SW 1271 (cell line): ENCODE data around the gene FCRLB.
A peak's percentile ranks its signal among the peaks of the same experiment; 100 is the strongest.
"Not testable (repeated sequence)": the region's sequence is repeated elsewhere in the genome, so short reads cannot be mapped to it uniquely, and the experiment has no call there.

ENCODE experiments used
- DNase-seq, 2 experiments: peaks; one replicate each; lab custom pipeline; 2025; lab: John Stamatoyannopoulos, UW

Gene FCRLB

DNA sequence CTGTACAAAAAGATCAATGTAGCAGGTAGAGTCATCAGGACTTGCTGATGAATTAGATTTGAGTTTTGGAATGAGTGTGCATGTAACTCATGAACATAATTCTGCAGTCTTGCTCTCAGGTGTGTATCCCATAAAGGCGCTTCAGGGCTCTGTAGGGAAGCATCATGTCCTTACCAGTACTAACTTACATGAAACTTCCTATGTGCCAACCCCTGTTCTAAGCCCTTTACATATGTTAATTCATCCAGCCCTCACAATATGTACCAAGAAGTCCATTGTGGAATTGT lies 2.1 kb upstream of the FCRLB start:
- DNase-seq = no peak

DNA sequence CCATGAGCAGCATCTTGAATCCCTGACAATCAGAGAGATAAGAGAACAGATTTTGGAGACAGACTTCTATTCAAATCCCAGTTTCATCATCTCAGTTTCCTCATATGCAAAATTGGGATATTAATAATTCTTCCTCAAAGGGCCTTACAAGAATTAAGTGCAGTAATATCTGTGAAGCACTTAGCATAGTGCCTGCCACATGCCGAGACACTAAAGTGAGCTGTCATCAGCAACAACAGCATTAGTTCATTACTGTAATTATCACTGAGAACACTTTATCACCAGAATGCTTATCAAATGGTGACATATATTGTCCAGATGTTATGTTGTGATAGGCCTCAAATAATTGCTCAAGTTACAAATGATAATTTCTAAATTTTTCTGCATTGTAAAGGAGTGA lies 922 bp upstream of the FCRLB start:
- DNase-seq = no peak

DNA sequence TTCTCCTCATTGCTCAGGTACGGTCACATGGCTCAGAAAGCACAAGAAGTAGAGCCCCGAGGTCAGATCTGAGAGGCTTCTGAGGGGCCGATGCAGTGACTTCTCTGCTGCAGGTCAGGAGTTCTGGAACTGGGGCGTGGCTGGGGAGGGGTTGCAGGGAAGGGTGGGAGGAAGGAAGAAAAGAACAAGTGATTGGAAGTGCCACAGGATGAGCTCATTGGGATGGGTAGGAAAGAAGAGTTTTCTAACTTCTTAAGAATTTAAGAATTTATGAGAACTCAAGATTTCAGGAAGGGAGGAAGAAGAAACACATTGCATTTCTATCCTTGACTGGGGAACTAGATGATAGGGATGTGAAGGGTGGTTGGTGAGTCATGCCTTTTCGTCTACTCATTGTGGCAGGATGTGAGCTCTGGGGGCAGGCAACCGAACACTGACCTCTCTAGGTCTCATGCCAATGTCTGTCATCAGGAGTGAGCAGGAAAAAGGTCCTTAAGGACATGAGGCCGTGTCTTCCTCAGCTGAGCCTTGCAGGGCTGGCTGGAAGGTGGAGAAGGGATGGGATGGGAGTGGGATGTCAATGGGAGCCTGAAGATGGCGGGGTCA lies 497 bp downstream of the FCRLB start:
- peak; percentile 9 to 13 for DNase-seq

DNA sequence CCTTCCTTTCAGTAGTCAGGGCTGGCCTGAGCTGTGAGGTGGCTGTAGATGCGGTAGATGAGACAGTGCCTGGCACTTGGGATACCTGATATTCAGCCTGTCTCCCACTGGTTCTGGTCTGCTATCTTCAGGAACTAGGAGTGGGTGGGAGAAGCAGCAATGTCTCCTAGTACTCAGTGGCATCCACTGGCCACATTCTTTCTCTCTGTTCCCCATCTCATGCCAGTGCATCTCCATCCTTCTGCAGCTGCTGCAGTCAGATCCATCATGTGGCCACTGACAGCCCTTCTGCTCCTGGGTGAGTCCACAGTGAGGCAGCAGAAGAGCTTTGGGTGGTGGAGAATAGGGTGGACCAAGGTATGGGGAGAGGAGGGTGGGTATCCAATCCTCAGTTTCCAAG lies 1.1 kb downstream of the FCRLB start:
- no peak for DNase-seq

DNA sequence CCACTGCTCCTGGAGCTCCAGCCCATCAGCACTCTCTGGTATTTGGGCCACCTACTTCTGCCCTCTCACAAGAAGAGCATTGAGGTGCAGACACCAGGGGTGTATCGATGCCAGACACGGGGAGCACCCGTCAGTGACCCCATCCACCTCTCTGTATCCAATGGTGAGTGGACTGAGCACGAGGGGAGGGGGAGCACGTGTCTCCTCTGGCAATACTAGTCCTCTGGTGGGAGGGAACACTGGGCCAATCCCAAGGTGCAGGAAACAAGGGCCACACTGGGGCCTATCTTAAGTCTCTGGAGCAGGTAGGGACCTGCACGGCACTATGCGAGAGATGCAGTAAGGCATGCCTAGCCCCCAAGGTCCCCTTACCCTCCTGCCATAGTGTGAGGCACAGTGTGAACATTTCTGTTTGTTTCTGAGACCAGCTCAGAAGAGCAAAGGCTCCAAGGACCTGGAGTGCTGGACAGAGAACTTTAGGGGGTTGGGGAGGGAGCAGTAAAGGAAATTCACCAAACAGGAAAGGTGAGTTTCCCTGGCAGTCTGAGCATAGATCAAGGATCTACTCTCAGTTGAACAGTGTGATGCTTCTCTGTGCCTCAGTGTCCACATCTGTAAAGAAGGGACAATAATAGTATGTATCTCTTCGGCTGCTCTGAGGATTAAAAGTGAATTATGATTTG lies 2.3 kb downstream of the FCRLB start:
- no peak for DNase-seq

DNA sequence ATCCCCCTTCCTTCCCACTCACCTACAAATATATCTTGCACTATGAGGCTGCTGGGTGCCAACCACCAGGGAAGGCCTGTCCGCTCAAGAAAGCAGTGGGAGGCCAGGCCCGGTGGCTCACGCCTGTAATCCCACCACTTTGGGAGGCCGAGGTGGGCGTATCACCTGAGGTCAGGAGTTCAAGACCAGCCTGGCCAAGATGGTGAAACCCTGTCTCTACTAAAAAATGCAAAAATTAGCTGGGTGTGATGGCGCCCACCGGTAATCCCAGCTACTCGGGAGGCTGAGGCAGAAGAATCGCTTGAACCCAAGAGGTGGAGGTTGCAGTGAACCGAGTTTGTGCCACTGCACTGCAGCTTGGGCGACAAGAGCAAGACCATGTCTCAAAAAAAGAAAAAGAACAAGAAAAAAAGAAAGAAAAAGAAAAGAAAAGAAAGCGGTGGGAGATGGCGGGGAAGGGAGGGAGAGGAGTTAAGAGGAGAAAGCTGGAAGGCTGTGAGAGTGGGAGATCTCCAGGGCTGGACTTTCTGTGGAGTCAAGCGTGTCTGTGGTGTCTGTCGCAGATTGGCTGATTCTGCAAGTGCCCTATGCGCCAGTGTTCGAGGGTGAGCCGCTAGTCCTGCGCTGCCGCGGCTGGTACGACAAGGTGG lies 4.0 kb downstream of the FCRLB start:
- not testable (repeated sequence) for DNase-seq

DNA sequence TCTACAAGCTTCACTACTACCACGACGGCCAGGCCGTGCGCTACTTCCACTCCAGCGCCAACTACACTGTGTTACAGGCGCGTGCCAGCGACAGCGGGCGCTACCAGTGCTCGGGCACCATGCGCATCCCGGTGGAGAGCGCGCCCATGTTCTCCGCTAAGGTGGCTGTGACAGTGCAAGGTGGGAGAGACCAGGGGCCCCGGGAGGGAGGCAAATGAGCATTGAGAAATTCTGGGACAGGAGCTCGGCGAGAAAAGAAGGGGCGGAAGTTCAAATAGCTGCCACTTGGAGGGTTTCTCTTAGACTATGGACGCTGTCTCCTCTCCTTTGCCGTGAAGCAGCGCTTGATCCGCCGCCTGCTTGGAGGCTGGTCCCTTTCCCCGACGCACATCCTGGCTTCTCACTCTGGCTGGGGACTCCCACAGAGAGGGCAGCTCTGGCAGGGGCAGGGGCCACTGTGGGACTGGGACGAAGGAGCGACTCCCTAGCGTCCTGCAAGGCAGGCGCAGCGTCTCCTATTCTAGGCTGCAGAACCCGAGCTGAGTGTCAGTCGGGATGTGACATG lies 4.6 kb downstream of the FCRLB start:
- peak; percentile 17 to 36 for DNase-seq

DNA sequence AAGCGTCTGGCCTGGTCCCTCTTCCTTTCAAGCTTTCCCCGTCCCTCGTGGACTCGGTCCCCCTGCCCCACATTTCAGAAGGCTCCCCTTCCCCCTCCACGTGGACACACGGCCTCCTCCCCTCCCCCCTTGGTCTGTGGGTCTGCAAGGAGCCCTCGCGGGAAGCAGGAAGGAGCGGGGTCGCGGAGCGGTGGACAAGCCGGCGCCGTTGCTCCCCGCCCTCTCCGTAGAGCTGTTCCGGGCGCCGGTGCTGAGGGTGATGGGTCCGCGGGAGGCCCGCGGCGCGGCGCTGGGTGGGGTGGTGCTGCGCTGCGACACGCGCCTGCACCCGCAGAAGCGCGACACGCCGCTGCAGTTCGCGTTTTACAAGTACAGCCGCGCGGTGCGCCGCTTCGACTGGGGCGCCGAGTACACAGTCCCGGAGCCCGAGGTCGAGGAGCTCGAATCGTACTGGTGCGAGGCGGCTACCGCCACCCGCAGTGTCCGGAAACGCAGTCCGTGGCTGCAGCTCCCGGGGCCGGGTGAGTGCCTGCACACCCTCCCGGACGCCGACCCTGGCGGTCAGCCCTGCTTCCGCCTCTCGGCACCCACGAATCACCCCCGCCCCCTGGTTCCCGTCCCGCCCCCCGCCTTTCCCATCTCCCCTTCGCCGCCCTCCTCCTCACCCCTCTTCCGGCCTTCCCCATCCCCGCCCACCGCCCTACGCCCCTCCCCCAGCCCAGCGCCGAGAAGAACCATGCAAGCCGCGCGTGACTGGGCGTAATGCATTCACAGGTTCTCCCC lies 5.3 kb downstream of the FCRLB start:
- peak in 1 of 2 experiments; percentile 56 for DNase-seq

DNA sequence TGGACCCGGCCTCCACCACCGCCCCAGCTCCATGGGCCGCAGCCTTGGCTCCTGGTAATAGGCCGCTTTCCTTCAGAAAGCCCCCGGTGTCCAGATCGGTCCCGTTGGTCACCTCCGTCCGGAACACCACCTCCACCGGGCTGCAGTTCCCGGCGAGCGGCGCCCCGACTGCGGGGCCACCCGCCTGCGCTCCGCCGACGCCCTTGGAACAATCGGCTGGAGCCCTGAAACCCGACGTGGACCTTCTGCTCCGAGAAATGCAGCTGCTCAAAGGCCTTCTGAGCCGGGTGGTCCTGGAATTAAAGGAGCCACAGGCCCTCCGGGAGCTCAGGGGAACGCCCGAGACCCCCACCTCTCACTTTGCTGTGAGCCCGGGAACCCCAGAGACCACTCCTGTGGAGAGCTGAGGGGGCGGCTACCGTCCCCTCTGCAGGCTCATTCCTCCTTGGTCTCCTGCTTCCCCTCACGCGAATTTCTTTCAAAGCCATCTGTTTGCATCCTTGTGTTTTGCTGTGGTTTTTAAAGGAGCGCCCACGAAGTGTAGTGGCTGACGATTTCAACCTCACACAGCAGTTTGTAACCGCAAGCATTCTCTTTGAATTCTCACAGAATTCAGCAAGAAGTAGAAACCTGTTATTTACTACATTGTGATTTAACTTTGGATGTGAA lies 6.0 kb downstream of the FCRLB start:
- DNase-seq = no peak

DNA sequence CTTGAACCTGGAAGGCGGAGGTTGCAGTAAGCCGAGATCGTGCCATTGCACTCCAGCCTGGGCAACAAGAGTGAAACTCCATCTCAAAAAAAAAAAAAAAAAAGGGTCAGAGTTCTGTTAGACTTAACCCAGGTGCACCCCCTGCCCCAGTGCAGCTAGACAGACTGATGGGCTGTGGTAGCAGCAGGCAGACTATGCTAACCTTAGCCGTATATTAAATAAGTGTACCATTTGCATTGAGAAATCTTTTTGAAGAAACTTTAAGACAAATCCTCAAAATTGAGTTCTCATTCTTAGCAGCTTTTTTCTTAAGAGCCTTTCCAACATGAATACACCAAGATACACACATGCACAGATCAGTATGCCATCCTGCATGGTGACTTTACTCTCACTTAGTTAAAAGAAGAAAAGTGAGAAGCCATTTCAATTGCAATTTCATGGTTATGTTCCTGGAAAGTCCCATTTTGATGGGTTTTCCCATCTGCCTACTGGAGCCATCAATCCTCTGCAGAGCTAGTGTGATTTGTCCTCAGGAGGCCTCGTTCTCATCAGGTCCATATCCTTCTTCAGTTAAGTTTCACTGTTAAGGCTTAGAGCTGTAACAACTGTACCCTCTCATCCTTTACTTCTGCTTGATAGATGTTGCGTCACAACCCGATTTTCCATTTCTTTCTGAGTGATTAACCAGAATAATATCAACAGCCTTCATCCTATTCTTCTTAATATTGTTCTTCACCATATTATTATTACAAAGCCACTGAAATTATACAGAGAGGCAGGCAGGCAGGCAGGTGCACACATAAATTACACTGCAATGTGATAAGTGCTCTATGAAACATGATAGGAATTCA lies 7.3 kb downstream of the FCRLB start:
- DNase-seq = no peak

DNA sequence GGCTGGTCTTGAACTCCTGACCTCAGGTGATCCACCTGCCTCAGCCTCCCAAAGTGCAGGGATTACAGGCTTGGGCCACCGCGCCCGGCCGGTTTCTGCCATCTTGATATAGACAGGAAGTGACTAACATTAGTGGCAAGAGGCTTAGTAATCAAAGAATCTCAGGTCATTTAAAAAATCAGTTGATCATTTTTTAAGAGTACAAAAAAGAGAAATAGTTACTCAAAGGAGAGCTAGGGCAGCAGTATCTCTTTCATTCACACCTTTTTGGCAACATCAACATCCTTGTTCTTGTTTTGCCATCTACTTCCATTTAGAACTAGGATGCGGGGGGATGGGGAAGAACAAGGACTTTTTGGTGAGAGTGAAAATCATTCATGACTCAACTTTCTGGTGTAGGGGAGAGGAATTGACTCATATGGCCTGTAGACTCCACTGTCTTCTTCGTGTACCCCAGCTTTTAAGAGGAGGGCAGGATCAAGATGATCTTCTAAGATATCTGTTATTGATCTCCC lies 8.8 kb downstream of the FCRLB start:
- peak; percentile 2 to 8 for DNase-seq

DNA sequence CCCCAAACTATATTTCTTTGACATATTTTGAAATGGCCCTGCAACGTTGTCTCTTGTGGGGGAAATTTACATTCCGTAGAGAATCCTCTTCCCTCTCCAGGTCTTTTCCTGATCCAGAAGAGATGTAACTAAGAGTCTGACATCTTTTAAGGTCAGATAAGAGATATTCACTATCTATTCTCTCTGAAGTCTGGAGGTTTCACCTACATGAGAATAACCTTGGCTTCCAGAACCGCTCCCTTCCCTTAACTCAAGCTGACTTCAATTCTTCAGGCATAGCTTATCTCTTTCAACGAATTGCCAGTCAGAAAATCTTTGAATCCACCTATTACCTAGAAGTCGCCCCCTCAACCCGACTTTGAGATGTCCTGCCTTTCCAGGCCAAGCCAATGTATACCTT lies 9.9 kb downstream of the FCRLB start:
- no peak for DNase-seq

DNA sequence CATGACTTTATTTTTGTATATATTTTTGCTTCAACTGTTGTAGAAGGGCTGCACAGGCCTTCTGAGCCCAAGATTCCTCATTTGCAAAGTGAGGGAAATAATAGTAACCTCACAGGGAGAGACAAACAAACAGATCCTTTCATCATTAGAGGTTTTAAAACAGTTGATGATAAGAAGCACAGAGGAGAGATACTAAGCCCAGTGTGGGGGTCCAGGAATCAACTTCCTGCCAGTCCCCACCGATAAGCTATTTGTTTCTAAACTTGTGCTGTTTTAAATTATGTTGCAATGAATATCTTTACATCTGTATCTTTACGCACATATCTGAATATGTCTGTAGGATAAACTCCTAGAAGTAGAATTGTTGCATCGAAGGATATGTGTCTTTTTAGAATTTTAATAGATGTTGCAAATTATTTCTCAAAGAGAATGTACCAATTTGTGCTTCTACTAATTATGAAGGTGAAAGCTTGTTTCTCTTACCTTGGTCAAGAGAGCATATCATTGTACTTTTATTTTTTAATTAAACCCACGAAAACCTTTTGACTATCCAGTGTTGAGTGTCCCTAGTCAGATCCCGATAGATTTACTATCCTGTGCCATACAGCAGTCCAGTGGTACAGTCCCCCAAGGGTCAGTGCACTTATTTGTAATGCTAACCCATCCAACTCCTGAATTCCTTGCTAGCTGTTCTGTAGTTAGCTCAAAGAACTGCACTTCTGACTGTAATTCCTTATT lies 10.8 kb downstream of the FCRLB start:
- DNase-seq = no peak

DNA sequence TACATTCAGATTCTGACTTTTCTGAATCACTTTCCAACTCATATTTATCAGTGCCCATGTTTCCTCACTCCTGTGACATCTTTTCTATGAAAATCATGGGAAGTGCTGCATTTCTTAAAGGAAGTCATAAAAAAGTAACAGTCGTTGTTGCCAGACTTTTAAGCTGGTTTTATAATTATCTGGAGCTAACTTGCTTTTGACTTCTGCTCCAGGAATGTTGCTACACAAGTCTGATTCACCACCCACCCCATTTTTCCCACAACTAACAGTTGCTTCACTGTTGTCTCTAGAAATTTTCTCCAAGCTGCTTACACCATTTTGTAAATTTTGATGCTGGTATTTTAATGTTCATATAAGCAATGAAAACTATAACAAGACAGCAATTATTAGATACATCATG lies 12.2 kb downstream of the FCRLB start:
- peak in 1 of 2 experiments; percentile 2 for DNase-seq

DNA sequence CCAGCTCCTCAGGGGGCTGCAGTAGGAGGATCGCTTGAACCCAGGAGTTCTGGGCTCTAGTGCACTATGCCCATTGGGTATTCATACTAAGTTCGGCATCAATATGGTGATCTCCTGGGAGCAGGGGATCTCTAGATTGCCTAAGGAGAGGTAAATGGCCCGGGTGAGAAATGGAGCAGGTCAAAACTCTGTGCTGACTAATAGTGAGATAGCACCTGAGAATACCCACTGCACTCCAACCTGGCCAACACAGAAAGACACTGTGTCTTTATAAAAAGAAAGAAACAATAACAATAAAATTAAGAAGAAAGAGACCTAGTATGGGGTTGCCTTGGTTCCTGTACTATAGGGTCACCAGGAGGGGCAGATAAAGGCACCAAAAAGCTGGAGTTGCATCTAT lies 14.5 kb downstream of the FCRLB start:
- no peak for DNase-seq

DNA sequence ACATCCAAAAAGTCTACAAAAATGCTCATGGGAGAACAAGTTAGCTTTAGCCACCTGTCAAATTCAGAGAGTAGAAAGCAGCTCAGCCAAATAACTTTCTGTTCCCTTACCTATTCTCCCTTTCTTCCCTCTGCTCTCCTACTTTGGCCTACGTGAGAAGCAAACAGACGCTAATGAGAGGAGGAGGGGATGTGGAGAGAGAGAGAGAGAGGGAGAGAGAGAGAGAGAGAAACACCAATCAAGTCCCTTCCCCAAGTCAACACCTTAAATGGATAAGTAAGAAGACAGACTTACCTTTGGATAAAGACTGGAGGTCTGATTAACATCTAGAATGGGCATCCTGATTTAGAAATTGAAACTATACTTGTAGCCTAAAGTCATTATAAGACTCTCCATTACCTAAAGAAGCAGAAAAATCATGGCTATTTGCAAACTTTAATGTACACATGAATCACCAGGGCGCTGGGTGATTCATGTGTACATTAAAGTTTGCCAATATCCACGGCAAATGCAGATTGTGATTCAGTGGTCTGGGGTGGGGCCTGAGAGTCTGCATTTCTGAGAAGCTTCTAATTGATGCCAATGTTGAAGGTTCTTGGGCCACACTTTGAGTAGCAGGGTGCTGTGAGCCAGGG lies 15.1 kb downstream of the FCRLB start:
- DNase-seq = no peak

DNA sequence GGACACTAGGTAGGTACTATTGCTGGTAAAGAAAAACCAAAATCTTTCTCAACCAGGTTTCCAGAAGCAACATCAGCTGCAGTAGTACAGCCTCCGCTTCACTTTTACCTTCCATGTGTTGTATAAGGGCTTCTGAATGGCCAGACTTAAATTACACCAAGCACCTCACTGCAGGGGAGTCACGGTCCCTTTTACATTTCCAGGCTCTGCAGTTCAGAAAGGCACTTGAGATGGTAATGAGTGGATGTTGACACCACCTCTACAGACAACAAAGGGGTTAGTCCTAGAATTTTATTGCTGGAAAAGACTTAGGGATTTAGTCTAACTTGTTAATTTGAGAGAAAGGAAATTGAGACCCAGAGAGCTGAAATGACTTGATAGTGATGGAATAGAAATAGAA lies 16.3 kb downstream of the FCRLB start:
- no peak for DNase-seq

DNA sequence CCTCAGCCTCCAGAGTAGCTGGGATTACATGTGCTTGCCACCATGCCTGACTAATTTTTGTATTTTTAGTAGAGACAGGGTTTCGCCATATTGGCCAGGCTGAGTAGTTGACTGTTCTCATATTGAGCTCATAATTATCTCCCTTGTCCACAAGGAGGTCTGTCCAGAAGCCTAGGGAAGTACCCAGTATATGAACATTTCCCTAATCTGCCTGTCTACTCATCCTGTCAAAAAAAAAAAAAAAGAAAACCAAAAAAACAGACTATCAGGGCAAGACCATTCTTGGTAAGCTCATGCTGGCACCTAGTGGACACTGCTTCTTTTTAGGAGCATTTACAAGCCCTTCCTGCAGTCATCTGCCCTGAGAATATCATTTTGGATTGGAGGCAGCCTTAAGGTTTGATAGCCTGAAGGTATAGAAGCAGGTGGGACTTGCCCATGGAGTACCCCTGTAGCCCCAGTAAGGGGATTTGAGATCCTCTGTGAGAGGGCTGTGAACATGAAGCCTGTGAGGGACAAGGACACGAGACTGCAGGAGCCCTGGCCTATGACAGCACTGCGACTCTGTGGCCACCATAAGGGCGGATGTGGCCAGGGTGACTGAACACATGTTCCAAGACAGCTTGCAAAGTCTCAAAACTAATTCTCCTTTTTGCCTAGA lies 17.4 kb downstream of the FCRLB start:
- DNase-seq = peak; percentile 11 to 51
